Fibroblast of the conjunctiva (primary cell): Measurements from ENCODE around the gene OAS2.

ENCODE experiments used
- DNase-seq: peaks from one replicate; pipeline ENCODE4 v3.0.0-alpha.2; 2010; ENCODE audit warnings: low read depth

The OAS2 gene

GRCh38 chr12:113019025-113019424 is 40.7 kb downstream of the OAS2 start:
- no peak for DNase-seq

DNA sequence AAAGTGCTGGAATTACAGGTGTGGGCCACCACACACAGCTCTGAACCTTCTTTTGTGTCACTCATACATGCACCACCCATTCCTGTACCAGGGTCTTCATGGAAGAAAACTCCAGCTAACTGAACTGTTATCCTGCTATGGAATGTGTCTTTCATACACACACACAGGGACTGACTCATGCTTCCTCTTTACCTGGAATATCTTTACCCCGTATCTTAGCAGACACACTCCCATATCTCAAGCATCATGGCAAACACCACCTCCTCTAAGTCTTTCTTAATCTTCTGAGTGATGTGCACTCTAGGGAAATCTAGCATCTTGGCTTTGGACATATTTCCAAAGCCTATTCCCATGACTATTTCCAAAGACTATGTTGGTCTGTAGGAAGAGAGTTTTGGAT is 43.2 kb downstream of the OAS2 start:
- no peak for DNase-seq

DNA sequence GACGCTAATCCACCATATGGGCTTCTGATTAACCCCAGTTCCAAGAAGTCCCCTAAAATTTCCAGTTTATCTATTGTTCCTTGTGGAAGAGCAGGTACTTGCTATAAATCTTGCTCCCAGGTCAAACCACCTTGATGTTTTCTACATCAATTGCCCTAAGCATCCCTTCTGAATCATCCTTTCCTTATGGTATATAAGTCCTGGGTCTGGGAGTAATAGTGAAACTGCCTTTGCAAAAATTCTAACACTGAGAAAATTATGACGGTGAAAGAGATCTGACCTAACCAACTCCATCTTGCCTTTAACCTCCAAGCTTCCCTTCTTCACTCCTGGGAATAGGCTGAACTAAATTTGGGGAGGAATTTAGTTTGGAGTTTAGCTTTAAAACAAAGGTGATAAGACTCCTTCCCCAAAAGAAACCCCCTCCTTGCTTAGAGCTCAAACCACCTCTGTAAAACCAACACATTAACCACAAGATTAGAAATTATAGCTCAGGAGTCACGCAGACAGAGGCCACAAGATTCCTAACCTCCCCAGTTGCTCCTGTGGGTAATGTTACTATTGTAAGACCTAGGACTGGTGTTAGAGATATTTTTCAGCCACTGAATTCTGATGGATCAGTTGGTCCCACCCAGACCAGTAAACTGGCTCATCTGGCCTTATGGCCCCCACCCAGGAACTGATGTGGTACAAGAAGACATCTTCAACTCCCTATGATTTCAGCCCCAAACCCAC is 44.4 kb downstream of the OAS2 start:
- no peak for DNase-seq

- DNase-seq: no peak
Observed at GRCh38 chr12:113027726-113028125, 49.4 kb downstream of the OAS2 start.

GRCh38 chr12:113030875-113031525 is 52.7 kb downstream of the OAS2 start:
- DNase-seq: peak; percentile 45

GRCh38 chr12:113039911-113040445 is 61.7 kb downstream of the OAS2 start:
- DNase-seq: no peak

- peak; percentile 64 for DNase-seq
Observed at GRCh38 chr12:113040722-113041171, 62.4 kb downstream of the OAS2 start.

GRCh38 chr12:113041560-113041959 is 63.2 kb downstream of the OAS2 start:
- DNase-seq: no peak

- DNase-seq: no peak
Observed at GRCh38 chr12:113043240-113043639, 64.9 kb downstream of the OAS2 start.

DNA sequence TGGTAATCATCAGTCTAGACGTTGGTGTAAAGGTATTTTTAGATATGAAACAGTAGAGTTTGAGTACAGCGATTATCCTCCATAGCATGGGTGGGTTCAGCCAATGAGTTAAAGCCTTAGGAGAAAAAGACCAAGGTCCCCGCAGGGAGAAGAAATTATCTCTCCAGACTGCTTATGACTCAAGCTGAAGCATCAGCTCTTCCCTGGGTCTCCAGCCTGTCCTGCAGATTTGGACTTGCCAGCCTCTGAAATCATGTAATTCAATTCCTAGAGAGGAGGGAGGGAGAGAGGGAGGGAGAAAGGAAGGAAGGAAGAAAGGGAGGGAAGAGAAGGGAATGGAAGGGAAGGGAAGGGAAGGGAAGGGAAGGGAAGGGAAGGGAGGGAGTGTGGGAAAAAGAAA is 66.2 kb downstream of the OAS2 start:
- DNase-seq: no peak

DNA sequence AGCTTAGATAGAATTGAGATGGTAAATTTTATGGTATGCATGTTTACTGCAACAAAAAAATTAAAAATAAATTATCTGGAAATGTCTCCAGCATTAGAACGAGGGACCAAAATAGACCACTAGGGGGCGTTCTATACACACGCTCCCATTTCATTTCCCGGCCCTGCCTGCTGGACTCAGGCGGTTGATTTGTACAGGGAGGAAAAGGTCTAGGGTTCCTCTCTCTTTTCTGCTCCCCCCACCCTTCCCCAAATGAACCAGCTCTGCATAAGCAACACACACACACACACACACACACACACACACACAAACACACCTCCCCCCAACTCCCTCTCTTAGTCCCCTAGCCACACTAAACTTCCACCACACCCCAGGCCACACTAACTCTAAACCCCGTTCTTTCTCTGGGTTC is 70.4 kb downstream of the OAS2 start:
- peak; percentile 47 for DNase-seq

- no peak for DNase-seq
Observed at GRCh38 chr12:113049976-113050742, 71.8 kb downstream of the OAS2 start.

- DNase-seq: no peak
Observed at GRCh38 chr12:113050795-113051194, 72.5 kb downstream of the OAS2 start.

- DNase-seq: no peak
Observed at GRCh38 chr12:113051759-113052158, 73.4 kb downstream of the OAS2 start.

- DNase-seq: no peak
Observed at GRCh38 chr12:113052326-113052725, 74.0 kb downstream of the OAS2 start.

- no peak for DNase-seq
Observed at GRCh38 chr12:113054948-113055486, 76.7 kb downstream of the OAS2 start.

- no peak for DNase-seq
Observed at GRCh38 chr12:113055594-113056380, 77.5 kb downstream of the OAS2 start.

DNA sequence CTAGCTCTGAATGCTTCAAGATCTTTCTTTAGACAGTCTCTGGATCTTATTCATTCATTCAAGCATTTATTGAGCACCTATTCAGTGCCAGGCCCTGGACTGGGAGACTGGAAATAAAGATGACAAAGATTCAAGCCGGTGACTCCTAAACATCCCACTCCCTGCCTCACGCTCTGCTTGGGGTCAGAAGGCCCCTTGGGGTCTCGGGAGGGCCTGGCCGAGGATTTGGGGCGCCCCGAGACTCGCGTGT is 78.0 kb downstream of the OAS2 start:
- DNase-seq: no peak

DNA sequence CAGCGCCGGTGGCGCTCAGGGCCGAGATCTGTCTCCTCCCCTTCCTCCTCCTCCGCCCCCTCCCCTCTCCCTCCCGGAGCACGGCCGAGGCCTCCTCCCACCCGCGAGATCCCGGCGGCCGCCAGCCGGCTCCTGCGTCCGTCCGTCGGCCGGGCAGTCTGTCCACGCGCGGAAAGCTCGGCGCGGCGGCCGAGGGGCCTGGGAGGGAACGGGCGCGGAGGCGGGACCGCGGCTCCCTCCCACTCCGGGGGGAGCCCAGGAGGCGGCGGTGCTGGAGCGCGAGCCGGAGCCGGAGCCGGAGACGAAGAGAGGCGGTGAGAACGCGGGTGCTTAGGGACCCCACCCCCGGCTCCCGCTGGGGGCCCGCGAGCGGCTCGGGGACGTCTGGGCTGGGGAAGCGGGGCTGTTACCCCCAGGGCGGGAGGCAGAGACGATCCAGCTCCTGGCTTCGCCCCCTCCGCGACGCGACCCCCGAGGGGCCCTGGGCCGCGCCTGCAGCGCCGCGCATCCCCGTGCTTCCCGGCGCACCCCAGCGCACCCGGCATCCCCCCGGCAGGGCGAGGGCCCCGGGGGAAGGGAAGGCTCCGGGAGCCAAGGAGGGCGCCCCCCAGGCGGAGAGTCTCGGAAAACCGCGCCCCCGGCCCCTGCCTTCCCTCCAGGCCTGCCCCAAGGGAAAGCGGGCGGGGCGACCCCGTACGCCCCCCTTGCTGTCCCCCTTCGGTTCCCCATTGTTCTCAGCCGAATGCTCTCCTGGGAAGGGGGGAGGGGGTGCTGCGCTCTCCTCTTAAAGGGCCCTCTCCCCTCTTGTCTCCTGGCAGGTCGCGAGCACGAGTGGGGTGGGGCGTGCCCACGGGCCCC is 78.5 kb downstream of the OAS2 start, which contains the start of gene DTX1:
Gene DTX1, plus strand, starts transcription at position 100 of the 858 bp plus-strand sequence. CDS start 1,463 bp downstream, outside the sequence.
- no peak for DNase-seq

DNA sequence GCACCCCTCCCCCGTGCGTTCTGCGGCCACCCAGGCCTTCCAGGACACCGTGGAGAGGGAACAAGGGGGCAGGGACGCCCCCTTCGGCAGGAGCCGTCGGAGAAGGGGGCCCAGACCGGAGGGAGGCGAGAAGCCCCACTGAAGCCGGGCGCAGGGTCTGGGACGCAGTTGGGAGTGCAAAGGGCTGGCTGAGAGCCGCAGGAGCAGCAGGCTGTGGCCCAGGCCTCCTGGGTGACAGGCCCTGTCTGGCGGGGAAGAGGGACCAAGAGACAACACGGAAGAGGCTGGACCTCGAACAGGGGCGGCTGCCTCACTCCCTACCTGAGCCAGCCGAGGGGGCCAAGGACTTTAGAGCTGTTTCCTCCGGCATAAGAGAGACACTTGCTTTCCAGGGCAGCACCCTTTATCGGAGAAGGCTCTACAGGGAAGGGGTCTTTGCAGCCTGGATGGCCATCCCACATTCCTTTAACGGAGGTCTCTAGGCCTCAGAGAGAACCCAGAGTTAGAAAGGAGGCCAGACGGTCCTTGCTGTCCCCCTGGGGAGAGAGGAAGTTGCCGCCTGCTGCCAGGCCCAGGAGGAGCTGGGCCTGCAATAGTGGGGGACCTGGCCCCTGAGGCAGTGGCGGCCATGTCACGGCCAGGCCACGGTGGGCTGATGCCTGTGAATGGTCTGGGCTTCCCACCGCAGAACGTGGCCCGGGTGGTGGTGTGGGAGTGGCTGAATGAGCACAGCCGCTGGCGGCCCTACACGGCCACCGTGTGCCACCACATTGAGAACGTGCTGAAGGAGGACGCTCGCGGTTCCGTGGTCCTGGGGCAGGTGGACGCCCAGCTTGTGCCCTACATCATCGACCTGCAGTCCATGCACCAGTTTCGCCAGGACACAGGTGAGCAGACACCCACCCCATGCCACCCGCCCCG is 79.5 kb downstream of the OAS2 start:
- no peak for DNase-seq
